Activated T-cell treated with anti-CD3 and anti-CD28 coated beads, Interleukin-2, amount 50 U/mL, for 24 hours (primary cell): ENCODE data around the gene MGMT.

Experiments
- DNase-seq: peaks from one replicate; pipeline ENCODE4 v3.0.0-alpha.2; 2020
- H3K27ac Mint-ChIP-seq: 2 replicates; pipeline ENCODE4 v1.8.0; 2020; ENCODE audit warnings: mild to moderate bottlenecking, mixed read lengths
- H3K27me3 Mint-ChIP-seq: 2 replicates; pipeline ENCODE4 v1.8.0; 2020; ENCODE audit warnings: mixed read lengths
- H3K36me3 Mint-ChIP-seq: 2 replicates; pipeline ENCODE4 v1.8.0; 2020; ENCODE audit warnings: low read depth, mixed read lengths
- H3K4me1 Mint-ChIP-seq: 2 replicates; pipeline ENCODE4 v1.8.0; 2020; ENCODE audit warnings: low read depth, mixed read lengths
- H3K4me3 Mint-ChIP-seq: 2 replicates; pipeline ENCODE4 v1.8.0; 2020; ENCODE audit warnings: mild to moderate bottlenecking, moderate library complexity, mixed read lengths
- H3K9me3 Mint-ChIP-seq: 2 replicates; pipeline ENCODE4 v1.8.0; 2020; ENCODE audit warnings: mixed read lengths

The MGMT gene

DNA sequence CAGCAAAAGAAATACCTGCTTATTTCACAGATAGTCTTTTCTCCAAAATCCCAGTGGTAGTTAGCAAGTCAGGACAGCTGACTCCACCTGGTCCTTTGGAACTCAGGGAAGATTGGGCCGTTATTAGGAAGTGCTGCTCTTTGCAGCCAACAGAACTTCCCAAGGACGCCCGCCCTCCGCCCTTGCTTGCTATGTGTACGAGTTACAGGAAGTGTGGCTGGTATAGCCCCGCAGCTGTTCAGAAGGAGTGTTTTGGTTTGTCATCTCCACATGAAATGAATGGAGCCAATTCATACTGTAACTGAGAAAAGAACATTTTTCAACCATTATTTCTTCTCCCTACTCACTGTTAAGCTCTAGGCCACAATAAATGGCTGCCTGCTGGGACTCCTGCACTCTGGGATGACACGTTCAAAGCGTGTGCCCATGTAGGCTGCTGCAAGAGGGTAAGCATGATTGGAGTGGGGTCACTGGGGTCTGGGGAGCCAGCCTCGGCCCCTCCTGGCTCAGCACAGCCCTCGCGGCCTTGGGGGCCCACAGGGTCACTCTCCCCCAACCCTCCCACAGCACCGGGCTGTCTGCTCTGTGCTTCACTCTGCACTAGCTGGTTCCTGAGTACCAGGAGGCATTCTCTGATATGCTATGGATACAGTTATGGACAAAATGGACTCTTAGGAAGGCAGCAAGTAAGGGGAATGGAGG lies 253.0 kb downstream of the MGMT start:
- H3K4me1 Mint-ChIP-seq: no peaks in the 10 kb centered on the region
- DNase-seq: no peak
- no peak overlapping the region for H3K4me3 Mint-ChIP-seq
- peaks cover 34% of the 10 kb centered on the region for H3K9me3 Mint-ChIP-seq
- no peaks in the 10 kb centered on the region for H3K27me3 Mint-ChIP-seq
- no peak overlapping the region for H3K27ac Mint-ChIP-seq
- H3K36me3 Mint-ChIP-seq: peaks cover 79% of the 10 kb centered on the region

DNA sequence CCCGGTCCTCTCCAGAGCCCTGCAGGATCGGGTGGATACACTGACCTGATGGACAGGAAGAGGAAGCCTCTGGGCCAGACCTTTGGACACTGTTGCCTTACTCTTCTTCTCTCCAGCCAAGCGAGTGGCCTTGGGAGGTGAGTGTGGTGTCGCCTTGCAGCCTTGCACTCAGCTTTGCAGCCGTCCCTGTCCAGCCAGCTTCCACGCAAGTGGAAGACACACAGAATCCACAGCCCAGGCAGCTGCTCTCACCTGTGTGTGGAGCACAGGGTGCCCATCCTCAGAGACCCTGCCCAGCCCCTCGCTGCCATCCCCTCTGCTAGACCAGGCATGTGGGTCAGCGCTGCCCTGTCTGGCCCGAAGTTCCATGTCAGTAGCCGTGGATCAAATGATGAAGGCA lies 258.0 kb downstream of the MGMT start:
- H3K4me1 Mint-ChIP-seq: no peaks in the 10 kb centered on the region
- no peaks in the 10 kb centered on the region for H3K27me3 Mint-ChIP-seq
- no peak overlapping the region for H3K27ac Mint-ChIP-seq
- DNase-seq: no peak
- no peak overlapping the region for H3K4me3 Mint-ChIP-seq
- H3K9me3 Mint-ChIP-seq: peaks cover 44% of the 10 kb centered on the region
- H3K36me3 Mint-ChIP-seq: peaks cover 75% of the 10 kb centered on the region

- Mint-ChIP-seq H3K4me1 (no peaks in the 10 kb centered on the region), H3K4me3 (no peak overlapping the region), H3K36me3 (peaks cover 76% of the 10 kb centered on the region), H3K27me3 (no peaks in the 10 kb centered on the region), H3K27ac (no peak overlapping the region), H3K9me3 (peaks cover 48% of the 10 kb centered on the region)
- DNase-seq: no peak
These were observed 258.4 kb downstream of the MGMT start for GRCh38 chr10:129725482-129725881.

GRCh38 chr10:129725890-129726631 lies 259.0 kb downstream of the MGMT start:
- H3K36me3 Mint-ChIP-seq: peaks cover 75% of the 10 kb centered on the region
- H3K9me3 Mint-ChIP-seq: peaks cover 49% of the 10 kb centered on the region
- no peaks in the 10 kb centered on the region for H3K4me1 Mint-ChIP-seq
- no peak overlapping the region for H3K27ac Mint-ChIP-seq
- DNase-seq: no peak
- no peaks in the 10 kb centered on the region for H3K27me3 Mint-ChIP-seq
- no peak overlapping the region for H3K4me3 Mint-ChIP-seq

DNA sequence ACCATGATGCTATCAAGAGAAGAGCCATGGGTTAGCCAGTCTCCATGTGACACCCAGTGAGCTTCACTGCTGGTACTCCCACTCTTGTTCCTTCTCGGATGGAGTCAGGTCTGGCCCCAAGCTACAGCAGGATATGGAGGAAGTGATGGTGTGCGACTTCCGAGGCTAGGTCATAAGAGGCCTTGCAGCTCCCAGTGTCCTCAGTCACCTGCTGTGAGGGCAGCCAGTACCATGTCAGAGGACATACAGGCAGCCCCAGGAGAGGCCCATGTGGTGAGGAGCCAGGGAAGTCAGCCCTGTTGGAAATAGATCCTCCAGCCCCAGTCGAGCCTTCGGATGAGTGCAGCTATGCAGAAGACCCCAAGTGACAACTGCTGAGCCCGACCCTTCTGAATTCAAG lies 260.0 kb downstream of the MGMT start:
- Mint-ChIP-seq H3K27me3 (no peaks in the 10 kb centered on the region), H3K27ac (no peak overlapping the region), H3K4me3 (no peak overlapping the region), H3K36me3 (peaks cover 75% of the 10 kb centered on the region), H3K9me3 (peaks cover 48% of the 10 kb centered on the region), H3K4me1 (no peaks in the 10 kb centered on the region)
- no peak for DNase-seq

DNA sequence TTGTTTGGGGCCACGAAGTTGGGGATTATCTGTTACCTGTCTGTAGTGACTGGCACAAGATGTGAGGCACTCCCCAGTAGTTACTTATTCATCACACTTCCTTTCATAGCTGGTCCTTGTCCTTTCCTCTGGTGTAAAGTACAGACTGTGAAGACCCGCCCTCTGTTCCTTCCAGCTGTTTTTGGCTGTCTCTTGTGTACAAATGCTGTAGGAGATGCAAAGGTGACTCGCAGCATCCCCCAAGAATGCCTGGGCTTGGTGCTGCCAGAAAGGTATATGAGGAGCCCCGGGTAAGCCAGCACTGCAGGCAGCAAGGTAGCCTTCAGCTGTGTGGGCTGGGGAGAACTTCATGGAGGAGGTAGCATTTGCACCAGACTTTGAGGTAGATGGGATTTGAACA lies 260.5 kb downstream of the MGMT start:
- H3K36me3 Mint-ChIP-seq: peaks cover 72% of the 10 kb centered on the region
- H3K4me1 Mint-ChIP-seq: no peaks in the 10 kb centered on the region
- no peak overlapping the region for H3K27ac Mint-ChIP-seq
- H3K27me3 Mint-ChIP-seq: no peaks in the 10 kb centered on the region
- H3K9me3 Mint-ChIP-seq: peaks cover 48% of the 10 kb centered on the region
- DNase-seq: no peak
- no peak overlapping the region for H3K4me3 Mint-ChIP-seq

- DNase-seq: no peak
- H3K27me3 Mint-ChIP-seq: no peaks in the 10 kb centered on the region
- H3K27ac Mint-ChIP-seq: no peak overlapping the region
- H3K4me3 Mint-ChIP-seq: no peak overlapping the region
- peaks cover 45% of the 10 kb centered on the region for H3K9me3 Mint-ChIP-seq
- H3K36me3 Mint-ChIP-seq: peaks cover 65% of the 10 kb centered on the region
- H3K4me1 Mint-ChIP-seq: no peaks in the 10 kb centered on the region
These were observed 261.3 kb downstream of the MGMT start for GRCh38 chr10:129728246-129728820.

DNA sequence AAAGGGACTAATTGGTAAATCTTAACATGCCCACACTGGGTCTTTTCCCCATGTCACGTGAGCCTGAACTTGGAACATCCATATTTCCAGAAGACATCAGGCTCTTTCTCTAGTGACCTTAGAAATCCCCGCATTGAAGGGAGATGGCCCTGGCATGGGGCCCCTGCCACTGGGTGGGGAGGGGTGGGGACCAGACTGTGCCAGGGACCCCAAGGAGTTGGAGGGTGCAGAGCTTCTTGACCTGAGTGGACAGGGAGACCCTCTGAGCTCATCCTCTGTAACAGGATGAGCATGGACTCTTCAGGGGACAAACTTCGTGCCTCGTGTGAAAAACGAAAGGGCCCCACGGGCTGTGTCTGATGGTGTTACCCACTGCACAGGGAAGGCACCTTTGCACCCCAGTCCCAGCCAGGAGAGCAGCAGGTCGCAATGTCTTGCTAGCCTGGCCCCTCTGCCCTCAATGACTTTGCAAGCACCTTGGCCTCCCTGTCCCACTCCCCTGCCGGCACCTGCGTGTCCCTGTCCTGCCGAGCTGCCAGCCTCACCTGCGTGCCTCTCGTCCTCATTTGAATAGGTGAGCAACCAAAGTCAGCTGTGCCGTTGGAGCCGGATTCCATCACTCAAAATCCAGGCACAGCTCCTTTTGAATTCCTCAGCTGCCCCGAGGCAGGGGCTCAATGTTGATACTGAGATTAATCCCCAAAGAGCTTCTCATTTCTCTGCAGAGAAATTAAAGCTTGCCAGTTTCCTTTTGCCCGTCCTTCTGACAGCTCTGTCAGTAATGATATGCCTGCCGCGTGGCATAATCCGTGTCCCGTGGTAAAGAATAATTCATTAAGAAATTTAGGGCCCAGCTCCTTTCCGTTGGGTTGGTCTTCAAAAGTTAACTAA lies 262.1 kb downstream of the MGMT start:
- no peak overlapping the region for H3K27ac Mint-ChIP-seq
- H3K4me3 Mint-ChIP-seq: no peak overlapping the region
- H3K9me3 Mint-ChIP-seq: peaks cover 40% of the 10 kb centered on the region
- H3K4me1 Mint-ChIP-seq: no peaks in the 10 kb centered on the region
- no peaks in the 10 kb centered on the region for H3K27me3 Mint-ChIP-seq
- no peak for DNase-seq
- H3K36me3 Mint-ChIP-seq: peaks cover 60% of the 10 kb centered on the region

GRCh38 chr10:129730272-129730992 lies 263.4 kb downstream of the MGMT start:
- Mint-ChIP-seq H3K27ac (no peak overlapping the region), H3K4me3 (no peak overlapping the region), H3K36me3 (peaks cover 47% of the 10 kb centered on the region), H3K27me3 (no peaks in the 10 kb centered on the region), H3K4me1 (no peaks in the 10 kb centered on the region), H3K9me3 (peaks cover 34% of the 10 kb centered on the region)
- DNase-seq: no peak

DNA sequence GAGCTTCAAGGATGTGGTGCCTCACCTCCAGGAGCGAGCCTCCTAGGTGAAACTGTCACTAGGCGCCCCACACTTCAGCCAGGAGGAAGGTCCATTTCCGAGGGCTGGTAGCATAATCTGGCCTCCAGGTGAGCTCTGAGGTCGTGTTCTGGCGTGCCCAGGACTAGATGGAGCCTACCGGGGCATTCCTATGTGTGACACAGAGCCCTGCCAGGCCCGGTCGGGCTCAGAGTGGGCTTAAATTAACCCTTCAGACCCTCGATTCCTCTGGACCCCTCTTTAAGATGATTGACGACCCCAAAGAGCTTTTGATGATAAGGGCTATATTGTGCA lies 263.9 kb downstream of the MGMT start:
- Mint-ChIP-seq H3K9me3 (peaks cover 31% of the 10 kb centered on the region), H3K4me1 (no peaks in the 10 kb centered on the region), H3K27ac (no peak overlapping the region), H3K36me3 (peaks cover 42% of the 10 kb centered on the region), H3K4me3 (no peak overlapping the region), H3K27me3 (no peaks in the 10 kb centered on the region)
- DNase-seq: no peak

DNA sequence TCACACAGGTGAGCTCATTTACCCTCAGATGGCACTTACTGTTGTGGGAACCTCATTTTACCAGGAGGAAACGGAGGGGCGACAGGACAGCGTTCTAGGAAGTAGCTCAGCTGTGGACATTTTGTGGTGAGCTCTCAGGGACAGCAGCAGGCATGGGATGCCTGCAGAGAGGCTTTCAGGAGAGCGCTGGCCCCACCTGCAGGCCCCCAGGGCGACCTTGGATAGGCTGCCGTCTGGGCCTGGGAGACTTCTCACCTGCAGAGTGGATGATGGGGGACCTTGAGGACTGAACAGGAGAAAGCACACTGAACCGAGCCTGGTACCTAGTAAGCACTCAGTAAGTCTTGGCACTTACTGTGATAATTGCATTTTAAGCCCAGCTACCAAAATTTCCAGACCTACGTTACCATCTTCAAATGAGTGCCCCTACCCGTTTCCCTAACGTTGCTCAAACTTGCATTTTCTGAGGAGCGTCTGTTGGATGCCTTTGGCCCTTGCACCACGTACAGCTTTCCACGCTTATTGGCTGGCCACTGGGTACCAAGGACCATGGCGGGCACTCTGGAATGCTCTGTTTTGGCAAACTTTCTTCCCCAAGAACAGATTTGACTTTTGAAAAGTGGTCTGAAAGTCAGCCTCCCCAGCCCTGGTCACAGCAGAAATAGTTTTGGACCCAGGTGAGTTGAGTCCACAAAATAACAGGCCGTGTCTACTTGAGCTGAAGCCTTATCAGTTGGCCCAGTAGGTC lies 273.7 kb downstream of the MGMT start:
- Mint-ChIP-seq H3K4me1 (no peaks in the 10 kb centered on the region), H3K4me3 (no peak overlapping the region), H3K36me3 (peaks cover 61% of the 10 kb centered on the region), H3K27me3 (no peaks in the 10 kb centered on the region), H3K9me3 (peaks cover 25% of the 10 kb centered on the region), H3K27ac (no peak overlapping the region)
- DNase-seq: no peak

DNA sequence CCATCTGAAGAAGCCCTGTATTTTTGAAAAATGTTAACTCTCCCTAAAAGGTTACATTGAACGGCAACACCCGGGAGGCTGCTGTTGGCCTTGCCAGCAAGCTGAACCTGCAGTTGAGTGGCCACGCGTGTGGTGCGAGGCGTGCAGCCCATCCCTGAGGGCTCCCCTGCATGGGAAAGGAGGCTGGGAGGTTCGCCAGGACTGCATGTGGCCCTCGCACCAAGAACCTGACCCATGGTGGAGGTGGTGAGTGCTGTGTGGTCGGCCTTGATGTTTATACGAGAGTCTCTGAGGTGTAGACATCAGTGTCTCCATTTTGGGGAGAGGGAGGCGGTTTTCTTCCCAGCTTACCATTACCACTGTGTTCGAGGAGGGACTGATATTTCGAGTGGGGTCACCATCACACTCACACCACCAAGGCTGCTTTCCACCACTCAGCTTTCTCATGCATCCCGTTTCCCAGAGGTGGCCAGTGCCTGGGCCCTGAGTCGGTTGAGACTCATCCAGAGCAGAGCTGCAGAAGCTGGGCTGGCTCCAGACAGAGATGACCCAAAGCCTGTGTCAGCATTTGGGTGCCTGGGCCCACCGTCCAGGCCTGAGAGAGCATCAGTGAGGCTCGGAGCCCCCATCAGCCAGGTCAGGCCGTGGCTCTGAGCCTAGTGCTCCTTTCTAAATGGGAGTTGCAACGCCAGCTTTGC lies 274.4 kb downstream of the MGMT start:
- Mint-ChIP-seq H3K4me1 (no peaks in the 10 kb centered on the region), H3K9me3 (peaks cover 26% of the 10 kb centered on the region), H3K4me3 (no peak overlapping the region), H3K27ac (no peak overlapping the region), H3K36me3 (peaks cover 63% of the 10 kb centered on the region), H3K27me3 (no peaks in the 10 kb centered on the region)
- DNase-seq: no peak
